Keratinocyte (primary cell): ENCODE measurements around the gene TAF1B.

Experiments used
- CTCF ChIP-seq, 3 experiments: IDR thresholded peaks in 1 of 3; conservative IDR thresholded peaks in 1 of 3; optimal IDR thresholded peaks in 1 of 3; 2 replicates in 2 of 3; 3 replicates in 1 of 3; pipeline versions ENCODE3 to v1.5.1; 2011; ENCODE audit warnings: low read length in 3 of 3, mild to moderate bottlenecking in 3 of 3, moderate library complexity in 2 of 3, control low read depth in 1 of 3, inconsistent platforms in 1 of 3; ENCODE audit not compliant: insufficient read depth in 2 of 3; ENCODE audit errors: extremely low read depth in 1 of 3
- EZH2 ChIP-seq: IDR thresholded peaks from one replicate; pipeline ENCODE4 v1.6.1; 2012; ENCODE audit warnings: inconsistent platforms, mild to moderate bottlenecking, low read length, moderate library complexity

- TF ChIP-seq CTCF (optimal IDR thresholded peaks at IDR 0.05 in 1 of 3, IDR thresholded peaks at IDR 0.05 in 1 of 3, conservative IDR thresholded peaks at IDR 0.05 in 1 of 3; ENCODE audit: extremely low read depth in 1 of 3, insufficient read depth in 2 of 3, low read length in 3 of 3): peak; percentile 55 to 78 (median 63)
- TF ChIP-seq EZH2: no peak
Observed at GRCh38 chr2:9914384-9915065, 71.3 kb downstream of the TAF1B start.
